Ureter (tissue), 1 donor: ENCODE data around the gene NHS. TPM values are rescaled to one million over a fixed set of nuclear protein-coding genes. Genes with fewer than 3 reads are reported as not detected.

Source experiments
- DNase-seq: peaks from one replicate; pipeline ENCODE4 v3.0.0-alpha.2; 2020; ENCODE audit warnings: low spot score
- total RNA-seq: library from RNA; stranded (reverse); gene quantifications from one replicate; pipeline ENCODE4 v1.2.4, GENCODE V29; 2023
- donor health status: DM: yes; HTN: yes; CAD: no.

The NHS gene
- total RNA-seq, 1 donor from 2014 or later, result 17.4 TPM

GRCh38 chrX:17670874-17671273, 295.9 kb downstream of the NHS start:
- no peak for DNase-seq

- no peak for DNase-seq
These were observed 299.6 kb downstream of the NHS start for GRCh38 chrX:17674601-17675000.

GRCh38 chrX:17679261-17679660, 304.3 kb downstream of the NHS start:
- DNase-seq, result no peak

GRCh38 chrX:17679820-17680219, 304.8 kb downstream of the NHS start:
- no peak for DNase-seq

GRCh38 chrX:17680732-17681413, 305.9 kb downstream of the NHS start:
- no peak for DNase-seq

- DNase-seq, result no peak
These were observed 307.3 kb downstream of the NHS start for GRCh38 chrX:17682259-17682658.

- DNase-seq, result no peak
These were observed 310.0 kb downstream of the NHS start for GRCh38 chrX:17685026-17685425.

GRCh38 chrX:17687648-17688047, 312.6 kb downstream of the NHS start:
- DNase-seq, result no peak

GRCh38 chrX:17689971-17690409, 315.0 kb downstream of the NHS start:
- peak; percentile 49 for DNase-seq

GRCh38 chrX:17692709-17693346, 317.8 kb downstream of the NHS start:
- no peak for DNase-seq

- no peak for DNase-seq
These were observed 322.2 kb downstream of the NHS start for GRCh38 chrX:17697191-17697590.

GRCh38 chrX:17700976-17701375, 326.0 kb downstream of the NHS start:
- no peak for DNase-seq

- no peak for DNase-seq
These were observed 328.2 kb downstream of the NHS start for GRCh38 chrX:17703201-17703600.

GRCh38 chrX:17705211-17705610, 330.2 kb downstream of the NHS start:
- no peak for DNase-seq

GRCh38 chrX:17706676-17707075, 331.7 kb downstream of the NHS start:
- DNase-seq, result no peak

- no peak for DNase-seq
These were observed 332.7 kb downstream of the NHS start for GRCh38 chrX:17707731-17708130.

- no peak for DNase-seq
These were observed 335.9 kb downstream of the NHS start for GRCh38 chrX:17710871-17711301.

- DNase-seq, result no peak
These were observed 338.3 kb downstream of the NHS start for GRCh38 chrX:17713288-17713687.

GRCh38 chrX:17718649-17719165, 343.7 kb downstream of the NHS start:
- no peak for DNase-seq

GRCh38 chrX:17719711-17720110, 344.7 kb downstream of the NHS start:
- DNase-seq, result no peak

GRCh38 chrX:17721715-17722114, 346.7 kb downstream of the NHS start:
- DNase-seq, result no peak

GRCh38 chrX:17725181-17725580, 350.2 kb downstream of the NHS start:
- no peak for DNase-seq

- DNase-seq, result no peak
These were observed 357.3 kb downstream of the NHS start for GRCh38 chrX:17732138-17732783.
